HG03342 (cell line): ENCODE results near the gene KCTD19.

ENCODE experiments used
- ATAC-seq: cut with Tn5 transposase; IDR thresholded peaks from one replicate; pipeline ENCODE4 v1.9.1; 2021; ENCODE audit warnings: mild to moderate bottlenecking, moderate library complexity; ENCODE audit not compliant: unreplicated experiment

The KCTD19 gene

DNA sequence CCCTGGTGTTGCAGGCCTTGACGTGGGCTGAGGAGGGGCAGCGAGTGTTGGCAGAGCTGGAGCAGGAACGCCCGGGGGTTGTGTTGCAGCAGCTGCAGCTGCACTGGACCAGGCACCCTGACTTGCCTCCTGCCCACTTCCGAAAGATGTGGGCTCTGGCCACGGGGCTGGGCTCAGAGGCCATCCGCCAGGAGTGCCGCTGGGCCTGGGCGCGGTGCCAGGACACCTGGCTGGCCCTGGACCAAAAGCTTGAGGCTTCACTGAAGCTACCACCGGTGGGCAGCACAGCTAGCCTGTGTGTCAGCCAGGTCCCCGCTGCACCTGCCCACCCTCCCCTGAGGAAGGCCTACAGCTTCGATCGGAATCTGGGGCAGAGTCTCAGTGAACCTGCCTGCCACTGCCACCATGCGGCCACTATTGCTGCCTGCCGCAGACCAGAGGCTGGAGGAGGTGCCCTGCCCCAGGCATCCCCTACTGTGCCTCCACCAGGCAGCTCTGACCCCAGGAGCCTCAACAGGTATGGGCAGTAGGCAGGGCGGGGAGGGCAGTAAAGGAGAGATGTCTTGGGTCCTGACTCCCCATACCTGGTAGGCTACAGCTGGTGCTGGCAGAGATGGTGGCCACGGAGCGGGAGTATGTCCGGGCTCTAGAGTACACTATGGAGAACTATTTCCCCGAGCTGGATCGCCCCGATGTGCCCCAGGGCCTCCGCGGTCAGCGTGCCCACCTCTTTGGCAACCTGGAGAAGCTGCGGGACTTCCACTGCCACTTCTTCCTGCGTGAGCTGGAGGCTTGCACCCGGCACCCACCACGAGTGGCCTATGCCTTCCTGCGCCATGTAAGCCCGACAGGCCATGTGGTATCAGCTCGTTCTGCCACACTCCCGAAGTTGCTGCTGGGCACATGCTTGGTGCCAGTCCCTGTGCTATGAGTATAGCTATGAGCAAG lies 41.6 kb downstream of the KCTD19 start:
- ATAC-seq = no peak

DNA sequence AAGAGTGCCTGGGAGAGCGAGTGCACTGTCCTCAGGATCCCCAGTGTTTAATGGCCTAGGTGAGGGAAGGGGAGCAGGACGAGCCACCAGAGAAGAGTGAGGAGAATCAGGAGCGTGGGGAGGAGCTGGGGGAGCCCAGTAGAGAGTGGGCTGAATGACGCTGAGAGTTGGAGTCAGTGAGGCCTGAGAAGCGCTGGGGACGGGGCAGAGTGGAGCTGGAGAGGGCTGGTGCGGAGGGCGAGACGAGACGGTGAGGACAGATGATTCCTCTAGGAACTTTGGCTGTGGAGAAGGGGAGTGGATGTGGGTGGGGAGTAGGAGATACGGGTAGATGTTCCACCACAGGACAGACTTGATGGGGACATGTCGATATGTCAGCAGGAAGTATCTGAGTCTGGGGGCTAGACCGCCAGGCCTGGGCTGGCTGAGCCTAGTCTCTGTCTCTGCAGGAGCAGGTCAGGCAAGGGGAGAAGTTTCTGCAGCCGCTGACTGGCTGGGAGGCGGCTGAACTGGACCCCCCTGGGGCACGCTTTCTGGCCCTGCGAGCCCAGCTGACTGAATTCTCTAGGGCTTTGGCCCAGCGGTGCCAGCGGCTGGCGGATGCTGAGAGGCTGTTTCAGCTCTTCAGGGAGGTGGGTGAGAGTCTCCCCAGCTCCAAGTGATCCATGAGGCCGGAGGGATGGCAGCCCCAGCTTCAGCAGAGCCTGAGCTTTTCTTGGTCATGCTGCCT lies 42.5 kb downstream of the KCTD19 start:
- ATAC-seq = no peak

DNA sequence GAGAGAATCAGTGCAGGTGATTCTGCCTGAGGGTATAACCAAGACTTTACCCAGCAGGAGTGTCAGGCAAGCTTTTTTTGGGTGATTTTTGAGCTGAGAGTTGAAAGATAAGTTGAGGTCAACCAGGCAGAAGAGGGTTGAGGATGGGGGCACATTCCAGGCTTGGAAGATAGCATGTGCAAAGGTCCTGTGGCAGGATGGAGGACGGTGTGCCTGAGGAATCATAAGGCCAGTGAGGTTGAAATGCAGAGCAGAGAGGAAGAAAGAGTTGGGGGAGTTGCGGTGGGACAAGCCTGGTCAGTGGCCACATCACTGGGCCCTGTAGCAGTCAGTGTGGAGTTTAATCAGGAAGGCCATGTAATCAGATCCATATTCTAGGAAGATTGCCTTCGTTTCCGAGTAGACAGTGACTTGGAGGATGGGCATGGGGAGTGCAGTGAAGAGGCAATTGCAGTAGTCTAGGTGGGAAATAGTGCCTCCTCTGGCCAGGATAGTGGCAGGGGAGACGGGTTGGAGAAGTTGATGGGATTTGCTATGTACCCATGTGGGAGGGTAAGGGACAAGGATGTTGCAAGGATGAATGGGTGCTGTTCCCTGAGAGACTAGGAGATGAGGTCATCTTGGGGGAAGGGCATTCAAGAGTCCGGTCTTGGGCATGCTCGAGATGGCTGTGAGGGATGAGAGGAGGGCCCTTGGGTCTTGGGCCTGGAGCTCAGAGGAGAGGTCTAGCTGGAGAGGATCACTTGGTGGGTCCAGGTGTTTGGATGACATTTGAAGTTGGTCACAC lies 43.3 kb downstream of the KCTD19 start:
- no peak for ATAC-seq

DNA sequence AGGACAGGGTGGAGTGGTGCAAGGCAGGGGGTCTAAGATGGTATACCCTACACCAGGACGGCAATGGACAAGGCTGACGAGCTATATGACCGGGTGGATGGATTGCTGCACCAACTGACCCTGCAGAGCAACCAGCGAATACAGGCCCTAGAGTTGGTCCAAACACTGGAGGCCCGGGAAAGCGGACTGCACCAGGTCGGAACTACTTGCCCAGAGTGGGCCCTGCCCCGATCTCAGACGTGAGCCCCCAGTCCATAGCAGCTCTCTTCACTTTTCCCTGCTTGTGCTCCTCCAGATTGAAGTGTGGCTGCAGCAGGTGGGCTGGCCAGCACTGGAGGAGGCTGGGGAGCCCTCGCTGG lies 44.1 kb downstream of the KCTD19 start:
- ATAC-seq = no peak

DNA sequence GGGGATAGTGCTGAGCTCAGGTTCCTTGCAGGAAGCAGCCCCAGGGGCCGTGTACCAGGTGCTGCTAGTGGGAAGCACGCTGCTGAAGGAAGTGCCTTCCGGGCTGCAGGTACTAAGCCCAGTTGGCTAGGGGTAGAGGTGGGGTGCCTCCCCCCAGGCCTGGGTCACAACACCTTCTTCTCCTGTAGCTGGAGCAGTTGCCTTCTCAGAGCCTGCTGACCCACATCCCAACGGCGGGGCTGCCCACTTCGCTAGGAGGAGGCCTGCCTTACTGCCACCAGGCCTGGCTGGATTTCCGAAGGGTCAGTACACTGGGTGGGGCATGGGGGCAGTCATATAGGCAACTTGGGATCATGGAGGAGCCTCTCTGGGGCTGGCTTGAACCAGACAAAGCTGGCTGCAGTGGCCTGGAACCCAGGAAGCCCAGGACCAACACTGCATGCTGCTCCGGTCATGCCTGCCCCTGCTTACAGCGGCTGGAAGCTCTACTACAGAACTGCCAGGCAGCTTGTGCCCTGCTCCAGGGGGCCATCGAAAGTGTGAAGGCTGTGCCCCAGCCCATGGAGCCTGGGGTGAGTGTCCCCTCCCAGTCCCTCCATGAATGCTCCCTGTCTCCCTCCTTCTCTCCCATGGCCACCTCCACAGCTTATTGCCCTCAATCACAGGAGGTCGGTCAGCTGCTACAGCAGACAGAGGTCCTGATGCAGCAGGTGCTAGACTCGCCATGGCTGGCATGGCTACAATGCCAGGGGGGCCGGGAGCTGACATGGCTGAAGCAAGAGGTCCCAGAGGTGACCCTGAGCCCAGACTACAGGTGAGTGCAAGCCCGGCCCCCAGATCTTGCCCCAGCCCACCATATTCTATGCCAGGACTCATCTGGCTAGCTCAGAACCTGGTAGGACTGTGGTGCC lies 44.8 kb downstream of the KCTD19 start:
- ATAC-seq = no peak

DNA sequence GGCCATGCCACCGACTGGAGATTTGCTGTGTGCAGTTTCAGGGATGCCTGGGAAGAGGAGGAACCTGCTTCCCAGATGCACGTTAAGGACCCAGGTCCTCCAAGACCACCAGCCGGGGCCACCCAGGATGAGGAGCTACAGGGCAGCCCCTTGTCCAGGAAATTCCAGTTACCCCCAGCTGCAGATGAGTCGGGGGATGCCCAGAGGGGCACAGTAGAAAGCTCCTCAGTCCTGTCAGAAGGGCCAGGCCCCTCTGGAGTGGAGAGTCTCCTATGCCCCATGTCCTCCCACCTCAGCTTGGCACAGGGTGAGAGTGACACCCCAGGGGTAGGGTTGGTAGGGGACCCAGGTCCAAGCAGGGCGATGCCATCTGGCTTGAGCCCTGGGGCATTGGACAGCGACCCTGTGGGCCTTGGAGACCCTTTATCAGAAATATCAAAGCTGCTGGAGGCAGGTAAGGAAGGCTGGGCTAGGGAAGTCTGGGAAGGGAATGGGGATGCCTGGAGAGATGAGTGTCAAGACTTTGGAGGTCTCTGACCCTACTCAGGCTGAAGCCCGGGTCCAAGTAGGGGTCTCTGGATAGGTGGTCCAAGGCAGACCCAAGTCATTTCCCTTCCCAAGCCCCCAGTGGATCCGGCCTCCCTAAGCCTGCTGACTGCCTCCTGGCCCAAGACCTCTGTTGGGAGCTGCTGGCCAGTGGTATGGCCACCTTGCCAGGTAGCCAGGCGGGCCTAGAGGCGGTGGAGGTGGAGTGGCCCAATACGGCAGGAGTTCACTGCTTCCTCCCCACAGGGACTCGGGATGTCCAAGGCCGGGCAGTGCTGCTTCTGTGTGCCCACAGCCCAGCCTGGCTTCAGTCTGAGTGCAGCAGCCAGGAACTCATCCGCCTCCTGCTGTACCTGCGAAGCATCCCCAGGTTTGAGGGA lies 46.2 kb downstream of the KCTD19 start:
- ATAC-seq = no peak

DNA sequence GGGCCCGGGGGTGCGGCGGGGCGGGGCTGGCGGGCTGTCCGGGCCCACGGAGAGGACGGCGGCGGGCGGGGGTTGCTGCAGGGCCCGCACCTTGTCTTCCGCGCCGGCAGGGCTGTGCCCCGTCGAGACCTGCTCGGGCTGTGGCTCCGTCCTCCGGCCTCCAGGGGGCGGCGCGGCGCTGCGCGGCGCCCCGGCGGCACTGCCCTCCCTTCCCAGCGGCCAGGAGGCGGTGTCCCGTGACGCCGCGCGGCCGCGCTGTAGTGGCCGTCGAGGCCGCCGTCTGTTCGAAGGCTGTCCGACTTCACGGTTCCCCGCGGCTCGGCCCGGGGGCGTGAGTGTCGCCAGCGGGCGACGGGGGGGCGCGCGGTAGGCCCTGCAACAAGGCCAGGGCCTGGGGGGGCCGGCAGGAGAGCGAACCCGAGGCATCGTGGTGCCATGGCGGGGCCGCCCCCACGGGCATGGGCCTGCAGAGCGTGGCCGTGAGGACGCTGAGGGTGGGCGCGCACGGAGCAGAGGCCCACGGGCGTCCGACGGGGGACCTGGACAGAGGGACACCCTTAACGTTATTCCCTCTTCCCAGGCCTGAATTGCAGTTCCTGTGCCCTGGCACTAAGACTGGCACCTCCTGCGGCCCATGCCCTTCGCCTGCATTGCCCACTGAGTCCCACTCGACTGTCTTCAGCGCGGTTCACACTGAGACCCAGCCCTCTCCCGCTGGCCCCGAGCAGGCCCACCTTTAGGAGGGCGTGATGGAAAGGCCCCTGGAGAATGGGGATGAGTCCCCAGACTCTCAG lies 47.0 kb downstream of the KCTD19 start, which contains the start of gene PLEKHG4:
TSS of gene PLEKHG4 (plus strand) at position 237 of the 794 bp plus-strand sequence. CDS start at position 750, 513 bp downstream.
- ATAC-seq = peak; percentile 85

DNA sequence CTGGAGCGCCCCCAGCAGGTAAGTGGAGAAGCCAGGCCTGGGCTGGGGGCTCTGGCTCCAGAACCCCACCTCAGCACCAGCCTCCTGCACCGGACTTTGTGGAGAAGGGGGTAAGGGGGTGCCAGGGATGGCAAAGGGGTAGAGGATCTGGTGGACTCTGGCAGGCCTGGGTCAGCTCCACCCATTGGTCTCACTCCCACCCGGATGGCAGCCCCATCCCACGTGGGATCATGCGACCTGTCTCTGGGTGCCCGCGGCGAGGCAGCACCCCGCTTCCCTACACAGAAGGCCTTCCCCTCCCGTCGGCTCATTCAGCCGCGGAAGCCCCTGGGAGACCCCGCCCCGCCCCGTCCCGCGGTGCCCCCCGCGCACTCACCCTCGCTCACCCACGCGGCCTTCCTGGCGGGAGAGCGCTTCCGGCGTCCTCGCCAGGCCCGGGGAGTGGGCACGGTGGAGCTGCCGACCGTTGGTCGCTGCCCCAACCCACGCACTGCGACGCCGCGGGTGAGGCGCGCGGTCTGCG lies 47.7 kb downstream of the KCTD19 start:
- peak; percentile 27 for ATAC-seq

DNA sequence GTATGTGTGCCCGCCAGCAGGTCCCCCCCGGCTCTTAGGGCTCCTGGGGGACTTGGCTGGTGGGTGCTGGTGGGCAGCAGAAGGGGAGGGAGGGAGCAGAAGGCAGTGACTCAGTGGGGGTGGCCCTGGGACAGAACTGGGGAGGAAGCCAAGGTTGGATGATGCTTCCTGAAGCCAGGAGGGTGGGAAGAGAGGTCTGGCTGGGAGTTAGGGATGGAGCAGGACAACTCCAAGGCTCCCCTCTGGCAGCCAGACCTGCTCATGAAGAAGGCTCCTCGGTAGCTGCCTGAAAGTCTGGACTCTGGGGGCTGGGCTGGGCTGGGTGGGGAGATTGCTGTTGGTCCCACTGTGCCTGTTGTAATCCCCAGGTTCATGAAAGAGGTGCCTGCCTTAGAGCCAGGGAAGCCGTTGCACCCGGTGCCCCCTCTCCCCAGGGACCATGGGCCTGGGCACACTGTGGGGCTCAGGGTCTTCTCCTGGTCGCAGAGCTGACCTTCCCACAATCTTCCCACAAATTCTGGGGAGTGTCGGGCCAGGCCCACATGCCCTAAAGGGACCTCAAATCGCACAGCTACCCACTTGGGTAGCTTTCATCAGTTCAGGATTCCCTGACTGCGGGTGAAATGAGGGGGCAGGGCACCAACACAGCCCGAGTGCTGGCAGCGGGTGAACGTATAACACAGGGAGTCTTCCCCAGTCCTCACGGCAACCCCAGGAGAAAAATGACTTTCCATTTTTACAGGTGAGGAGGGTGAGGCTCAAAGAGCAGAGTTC lies 48.4 kb downstream of the KCTD19 start:
- no peak for ATAC-seq

DNA sequence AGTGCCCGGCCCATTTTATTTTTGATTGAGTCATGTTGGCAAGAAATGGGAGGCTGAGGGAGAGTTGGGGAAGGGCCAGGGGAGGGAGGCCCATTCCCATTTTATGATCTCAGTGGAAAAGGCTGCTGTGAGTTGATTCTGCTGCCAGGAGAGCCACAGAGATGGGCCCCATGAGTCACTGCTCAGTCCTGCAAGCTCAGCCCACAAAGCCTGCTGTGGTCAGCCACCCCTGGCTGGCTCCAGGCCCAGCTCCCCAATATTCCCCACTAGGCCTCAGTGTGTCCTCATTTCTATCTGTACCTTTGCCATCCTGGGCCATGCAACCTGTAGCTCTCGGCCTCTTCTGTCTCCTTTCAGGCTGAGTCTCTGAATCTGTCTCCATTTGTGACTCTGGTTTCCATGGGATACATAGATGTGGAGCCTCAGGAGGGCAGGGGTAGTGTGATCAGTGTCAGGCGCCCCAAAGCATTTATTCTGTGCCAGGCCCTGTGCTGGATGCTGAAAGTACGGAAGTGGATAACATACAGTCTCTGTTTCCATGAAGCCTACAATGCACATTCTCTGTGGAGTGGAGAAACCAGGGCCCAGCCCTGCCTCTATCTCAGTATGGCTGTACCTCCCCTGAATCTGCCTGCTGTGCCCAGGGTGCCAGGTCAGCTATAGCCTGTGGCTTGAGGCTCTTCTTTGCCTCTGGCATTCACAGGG lies 49.1 kb downstream of the KCTD19 start:
- ATAC-seq = no peak

DNA sequence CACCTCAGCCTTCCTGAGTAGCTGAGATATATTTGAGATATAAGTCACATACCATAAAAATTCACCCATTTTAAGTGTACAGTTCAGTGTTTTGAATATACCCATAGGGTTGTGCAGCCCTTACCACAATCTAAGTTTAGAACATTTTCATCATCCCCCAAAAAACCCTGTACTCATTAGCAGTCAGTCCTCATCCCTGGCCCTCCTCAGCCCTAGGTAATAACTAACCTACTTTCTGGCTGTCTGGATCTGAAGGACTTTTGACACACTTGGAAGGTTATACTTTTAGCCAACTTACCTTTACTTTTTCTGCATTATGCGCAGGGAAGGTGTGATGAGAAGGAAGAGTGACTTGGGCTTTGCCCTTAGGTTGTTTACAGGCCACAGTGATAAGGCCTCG lies 51.2 kb downstream of the KCTD19 start:
- ATAC-seq = no peak

DNA sequence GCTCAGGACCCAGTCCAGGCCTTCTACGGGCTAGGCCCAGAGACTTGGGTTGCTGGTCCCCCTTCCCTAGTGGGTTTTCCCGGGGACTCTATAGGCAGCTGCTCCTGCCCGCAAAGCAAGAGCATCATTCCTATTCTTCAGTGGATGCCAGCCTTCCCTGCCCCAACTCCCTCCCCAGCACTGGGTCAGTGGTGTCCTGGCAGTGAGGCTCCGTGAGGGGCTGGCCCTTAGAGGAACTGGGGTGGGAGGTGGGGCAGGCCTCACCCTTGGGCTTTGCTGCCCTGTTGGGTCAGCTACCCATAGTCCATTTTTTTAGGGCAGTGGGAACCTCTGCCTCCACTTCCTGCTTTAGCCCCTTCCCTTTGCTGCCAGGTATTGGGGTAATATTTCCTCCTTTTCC lies 55.1 kb downstream of the KCTD19 start:
- no peak for ATAC-seq

DNA sequence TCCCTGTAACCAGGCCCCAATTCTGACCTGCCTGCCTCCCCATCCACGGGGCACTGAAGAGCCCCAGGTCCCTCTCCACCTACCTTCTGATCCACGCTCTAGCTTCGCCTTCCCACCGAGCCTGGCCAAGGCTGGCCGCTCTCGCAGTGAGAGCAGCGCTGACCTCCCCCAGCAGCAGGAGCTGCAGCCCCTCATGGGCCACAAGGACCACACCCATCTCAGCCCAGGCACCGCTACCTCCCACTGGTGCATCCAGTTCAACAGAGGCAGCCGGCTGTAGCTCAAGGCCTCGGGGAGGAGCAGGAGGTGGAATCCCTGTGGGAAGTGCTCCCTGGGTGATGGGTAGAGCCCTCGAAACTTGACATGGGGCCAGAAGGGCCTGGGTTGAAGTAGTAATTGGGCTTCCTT lies 55.6 kb downstream of the KCTD19 start:
- ATAC-seq = no peak

DNA sequence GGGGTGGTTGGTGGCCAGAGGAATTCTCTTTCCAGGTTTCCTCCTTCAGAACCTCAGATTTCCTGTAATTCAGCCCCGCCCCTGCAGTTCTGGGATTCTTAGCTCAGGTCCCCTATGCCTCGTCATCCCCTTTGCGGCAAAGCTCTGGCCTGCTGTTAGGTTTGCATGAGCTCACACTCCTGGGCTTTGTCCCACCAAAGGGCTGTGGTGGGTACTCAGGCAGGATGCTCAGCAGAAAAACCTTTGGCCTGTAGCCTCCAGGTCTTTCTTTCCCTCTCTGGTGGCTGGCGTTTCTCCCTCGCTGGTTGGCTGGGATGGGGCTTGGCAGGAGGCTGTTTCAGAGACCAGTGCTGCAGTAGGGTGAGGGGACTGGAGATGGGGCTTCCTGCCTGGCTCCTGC lies 56.8 kb downstream of the KCTD19 start:
- ATAC-seq = no peak

DNA sequence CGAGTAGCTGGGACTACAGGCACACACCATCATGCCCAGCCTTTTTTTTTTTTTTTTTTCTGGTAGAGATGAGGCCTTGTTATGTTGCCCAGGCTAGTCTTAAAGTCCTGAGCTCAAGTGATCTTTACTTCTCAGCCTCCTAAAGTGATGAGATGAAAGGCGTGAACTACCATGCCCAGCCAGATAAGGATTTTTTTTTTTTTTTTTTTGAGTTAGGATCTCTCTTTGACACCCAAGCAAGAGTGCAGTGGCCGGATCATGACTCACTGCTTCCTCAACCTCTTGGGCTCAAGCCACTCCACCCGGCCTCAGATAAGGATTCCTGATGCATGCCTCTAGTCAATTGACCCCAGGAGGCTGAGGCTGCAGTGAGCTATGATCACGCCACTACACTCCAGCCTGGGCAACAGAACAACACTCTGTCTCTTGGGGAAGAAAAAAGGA lies 58.4 kb downstream of the KCTD19 start:
- ATAC-seq = no peak

DNA sequence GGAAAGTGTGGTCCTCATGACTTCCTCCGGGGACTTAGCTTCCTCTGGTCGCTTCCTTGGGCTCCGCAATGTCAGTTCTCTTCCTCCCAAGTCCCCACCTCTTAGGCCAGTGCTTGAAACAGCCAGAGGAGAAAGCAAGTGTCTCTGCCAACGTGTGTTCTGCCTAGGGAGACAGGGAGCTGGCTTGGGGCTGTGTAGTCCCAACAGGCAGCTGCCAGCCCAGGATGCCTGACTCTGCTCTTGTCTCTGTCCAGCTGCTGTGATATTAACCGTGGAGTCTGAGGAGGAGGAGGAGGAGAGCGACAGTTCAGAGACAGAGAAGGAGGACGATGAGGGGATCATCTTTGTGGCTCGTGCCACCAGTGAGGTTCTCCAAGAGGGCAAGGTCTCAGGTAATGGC lies 60.7 kb downstream of the KCTD19 start:
- no peak for ATAC-seq

DNA sequence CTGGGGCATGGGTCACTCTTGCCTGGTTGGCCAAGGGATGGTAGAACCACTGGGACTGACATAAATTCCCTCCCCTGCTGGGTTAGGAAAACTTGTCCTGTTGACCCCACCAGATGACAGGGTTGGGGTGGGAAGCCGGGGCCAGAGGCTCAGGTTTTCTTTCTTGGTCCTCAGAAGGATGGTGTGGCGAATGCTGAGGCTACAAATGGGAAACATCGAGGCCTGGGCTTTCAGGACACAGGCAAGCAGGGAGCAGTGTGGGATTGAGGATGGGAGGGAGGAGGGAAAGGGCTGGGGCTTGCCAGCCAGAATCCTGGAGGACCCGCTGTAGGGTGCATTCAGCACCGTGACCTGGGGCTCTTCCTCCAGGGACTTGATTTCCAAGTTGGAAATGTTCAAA lies 61.7 kb downstream of the KCTD19 start:
- no peak for ATAC-seq
